Prostate gland (tissue), 2 donors: ENCODE data around the gene RAB1A.

Experiments
- CTCF ChIP-seq, 4 experiments: fragments of 200-600 bp in 2 of 4; fragments of 450-650 bp in 2 of 4; sonication (generic) in 2 of 4; IDR thresholded peaks; 1 replicate in 3 of 4; 2 replicates in 1 of 4; pipeline ENCODE4 v1.5.1; 2016 to 2019; ENCODE audit warnings: antibody characterized with exemption in 4 of 4, mild to moderate bottlenecking in 2 of 4, moderate library complexity in 2 of 4
- POLR2A ChIP-seq: fragments of 450-650 bp; IDR thresholded peaks from one replicate; pipeline ENCODE4 v1.6.1; 2016; ENCODE audit warnings: antibody characterized with exemption, mild to moderate bottlenecking
- POLR2AphosphoS5 ChIP-seq: sonication (generic); formaldehyde crosslinking; IDR thresholded peaks from one replicate; pipeline ENCODE4 v1.6.1; 2017; ENCODE audit warnings: antibody characterized with exemption

- TF ChIP-seq CTCF (IDR thresholded peaks at IDR 0.05) (no peak), POLR2AphosphoS5 (no peak), POLR2A (no peak)
Observed at GRCh38 chr2:65113229-65113628, 16.7 kb downstream of the RAB1A start.
